Activated T-cell treated with anti-CD3 and anti-CD28 coated beads, Interleukin-2, amount 50 U/mL, for 1 hour (primary cell): Measurements from ENCODE around the gene DLL4.

Source experiments
- DNase-seq: peaks from one replicate; pipeline ENCODE4 v3.0.0-alpha.2; 2020

DLL4 gene

DNA sequence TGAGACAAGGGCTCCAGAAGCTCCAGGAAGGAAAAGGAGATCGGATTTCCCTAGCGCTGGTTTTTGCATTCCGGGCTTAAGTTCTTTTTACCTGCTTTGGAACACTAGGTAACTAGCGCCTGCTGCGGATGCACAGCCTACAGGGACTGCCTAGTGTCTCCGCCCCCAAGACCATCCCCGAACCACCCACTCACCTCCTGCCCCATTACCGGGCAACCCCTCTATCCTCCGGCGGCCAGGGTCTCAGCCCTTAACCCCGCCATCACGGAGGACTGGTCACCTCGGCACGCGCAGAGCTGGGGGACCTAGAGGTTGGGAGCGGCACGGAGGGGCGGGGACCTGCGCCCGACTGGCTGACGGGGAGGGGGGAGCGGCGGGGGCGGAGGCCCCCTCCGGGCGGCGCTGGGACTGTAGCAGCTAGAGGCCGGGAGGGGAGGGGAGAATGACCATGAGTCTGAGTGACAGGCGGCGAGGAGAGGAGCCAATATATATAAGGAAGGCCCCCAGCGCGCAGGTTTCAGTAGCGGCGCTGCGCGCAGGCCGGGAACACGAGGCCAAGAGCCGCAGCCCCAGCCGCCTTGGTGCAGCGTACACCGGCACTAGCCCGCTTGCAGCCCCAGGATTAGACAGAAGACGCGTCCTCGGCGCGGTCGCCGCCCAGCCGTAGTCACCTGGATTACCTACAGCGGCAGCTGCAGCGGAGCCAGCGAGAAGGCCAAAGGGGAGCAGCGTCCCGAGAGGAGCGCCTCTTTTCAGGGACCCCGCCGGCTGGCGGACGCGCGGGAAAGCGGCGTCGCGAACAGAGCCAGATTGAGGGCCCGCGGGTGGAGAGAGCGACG is at the start of gene DLL4:
TSS of gene DLL4 (plus strand) at position 520 of the 839 bp plus-strand sequence. CDS start 329 bp downstream, outside the sequence.
- DNase-seq: peak; percentile 59

DNA sequence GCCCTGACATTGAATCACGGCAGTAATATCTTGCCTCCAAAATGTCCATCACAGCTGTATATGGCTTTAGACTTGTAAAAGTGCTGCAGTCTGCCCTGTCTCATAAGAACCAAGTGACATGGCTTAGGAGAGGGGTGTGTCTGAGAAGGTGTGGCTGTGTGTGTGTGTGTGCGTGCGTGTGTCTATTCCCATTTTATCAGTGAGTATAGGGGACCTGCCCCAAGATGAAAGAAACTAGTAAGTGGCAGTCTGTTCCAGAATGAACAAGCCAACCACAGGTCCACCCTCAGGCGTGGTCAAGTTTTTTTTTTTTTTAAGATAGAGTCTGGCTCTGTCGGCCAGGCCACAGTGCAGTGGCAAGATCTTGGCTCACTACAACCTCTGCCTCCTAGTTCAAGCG is 49.5 kb upstream of the DLL4 start:
- DNase-seq: no peak

DNA sequence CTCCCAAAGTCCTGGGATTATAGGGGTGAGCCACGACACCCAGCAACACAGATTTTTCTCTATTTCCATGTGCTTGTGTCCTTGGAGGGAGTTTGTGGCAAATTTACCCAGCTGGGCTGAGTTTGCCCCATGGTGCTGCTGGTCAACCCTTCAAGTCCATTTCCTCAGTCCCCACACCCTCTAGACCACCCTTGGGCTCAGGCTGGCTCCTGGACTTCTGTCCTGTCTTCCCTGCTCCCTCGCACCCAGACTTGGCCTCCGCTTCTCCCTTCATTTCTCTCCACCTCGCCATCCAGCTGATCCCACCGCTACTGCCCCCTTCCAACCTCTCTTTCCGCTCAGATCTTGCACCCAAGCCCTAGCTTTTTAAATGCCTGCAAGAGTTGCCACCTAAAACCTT is 47.8 kb upstream of the DLL4 start:
- no peak for DNase-seq

DNA sequence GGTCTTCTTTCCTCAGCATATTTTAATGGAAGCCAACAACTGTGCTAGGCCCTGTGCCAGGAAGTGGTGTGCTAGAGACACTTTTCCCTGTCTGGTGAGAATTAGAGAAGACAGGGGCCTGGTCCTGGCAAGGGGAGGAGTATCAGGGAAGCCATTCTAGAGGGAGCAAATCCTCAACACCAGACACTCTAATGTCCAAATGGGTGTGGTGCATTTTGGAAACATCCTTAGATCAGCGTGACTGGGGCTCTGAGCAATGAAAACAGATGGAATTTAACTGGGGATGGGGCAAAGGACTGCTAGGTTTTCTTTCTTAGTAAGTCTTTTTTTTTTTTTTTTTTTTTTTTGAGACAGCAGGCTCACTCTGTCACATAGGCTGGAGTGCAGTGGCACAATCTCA is 42.6 kb upstream of the DLL4 start:
- no peak for DNase-seq

DNA sequence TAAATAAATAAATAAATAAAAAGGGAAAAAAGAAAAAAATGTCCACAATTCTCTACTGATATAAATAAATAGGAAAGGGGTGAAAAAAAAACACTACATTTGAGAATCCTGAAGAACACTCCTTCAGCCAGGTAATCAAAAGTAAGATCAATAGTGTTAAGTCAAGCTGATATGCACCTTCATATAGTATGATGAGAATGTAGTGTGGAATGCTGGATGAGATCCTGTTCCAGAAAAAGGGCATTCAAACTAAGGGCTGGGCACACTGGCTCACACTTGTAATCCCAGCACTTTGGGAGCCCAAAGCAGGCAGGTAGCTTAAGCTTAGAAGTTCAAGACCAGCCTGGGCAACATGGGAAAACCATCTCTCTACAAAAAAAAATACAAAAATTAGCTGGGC is 40.0 kb upstream of the DLL4 start:
- DNase-seq: no peak

DNA sequence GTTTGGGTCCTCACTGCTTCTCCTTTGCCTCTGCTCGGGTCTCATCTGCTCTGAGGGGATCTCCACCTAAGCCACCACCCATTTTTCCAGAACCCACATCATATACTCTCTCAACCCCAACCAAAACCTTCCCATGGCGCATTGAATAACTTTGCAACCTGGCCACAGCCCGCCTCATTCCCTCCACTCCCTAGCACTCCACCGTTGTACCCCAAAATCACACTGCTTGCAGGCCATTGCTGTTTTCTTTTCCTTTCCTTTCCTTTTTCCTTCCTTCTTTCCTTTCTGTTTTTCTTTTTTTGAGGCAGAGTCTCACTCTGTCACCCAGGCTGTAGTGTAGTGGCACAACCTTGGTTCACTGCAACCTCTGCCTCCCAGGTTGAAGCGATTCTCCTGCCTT is 38.0 kb upstream of the DLL4 start:
- no peak for DNase-seq

DNA sequence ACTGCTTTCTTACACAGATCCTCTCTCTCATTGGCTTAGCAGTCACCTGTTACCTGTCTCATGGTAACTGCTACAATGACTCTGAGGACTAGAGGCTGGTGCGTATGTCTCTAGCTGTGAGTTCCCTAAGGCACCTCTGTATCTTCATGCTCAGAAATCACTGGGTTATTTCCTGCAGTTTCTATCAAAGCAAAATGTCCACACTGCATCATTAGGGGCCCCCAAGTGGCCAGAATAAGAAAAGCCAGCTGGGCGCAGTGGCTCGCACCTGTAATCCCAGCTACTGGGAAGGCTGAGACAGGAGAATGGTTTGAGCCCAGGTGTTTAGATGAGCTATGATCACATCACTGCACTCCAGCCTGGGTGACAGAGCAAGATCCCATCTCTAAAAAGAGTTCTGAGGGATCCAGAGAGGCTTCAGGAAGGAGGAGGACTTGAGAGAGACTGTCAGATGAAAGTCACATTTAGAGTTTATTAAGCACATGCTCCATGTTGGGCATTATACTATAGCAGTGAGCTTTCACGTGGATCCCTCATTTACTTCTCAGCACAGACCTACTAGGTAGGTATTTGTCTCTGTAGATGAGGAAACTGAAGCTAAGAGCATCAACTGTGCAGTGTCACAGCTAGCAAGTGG is 37.2 kb upstream of the DLL4 start:
- DNase-seq: no peak

DNA sequence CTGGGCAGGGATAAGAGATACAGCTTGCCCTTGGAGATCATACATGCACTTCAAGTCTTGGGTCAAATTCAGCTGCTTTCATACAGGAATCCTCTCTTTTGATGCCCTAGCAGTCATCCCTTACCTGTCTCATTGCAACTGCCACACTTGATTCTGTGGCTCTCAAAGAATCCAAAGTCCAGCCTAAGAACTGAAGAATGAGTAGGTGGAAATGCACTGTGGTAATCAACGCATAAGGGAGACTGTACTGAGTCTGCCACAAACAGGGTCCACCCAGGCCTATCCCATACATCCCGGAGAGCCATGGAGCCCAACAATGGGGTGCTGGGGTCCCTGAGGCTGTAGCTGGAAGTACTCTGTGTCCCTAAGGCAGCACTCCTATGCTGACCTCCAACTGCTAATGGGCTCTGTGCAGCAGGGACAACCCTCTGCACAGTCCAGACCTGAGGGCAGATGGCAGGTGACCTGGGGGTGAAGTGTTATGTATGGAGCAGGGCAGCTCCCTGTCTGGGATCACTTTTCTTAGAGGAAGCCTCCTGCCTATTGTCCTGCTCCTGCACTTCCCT is 36.6 kb upstream of the DLL4 start:
- DNase-seq: no peak

DNA sequence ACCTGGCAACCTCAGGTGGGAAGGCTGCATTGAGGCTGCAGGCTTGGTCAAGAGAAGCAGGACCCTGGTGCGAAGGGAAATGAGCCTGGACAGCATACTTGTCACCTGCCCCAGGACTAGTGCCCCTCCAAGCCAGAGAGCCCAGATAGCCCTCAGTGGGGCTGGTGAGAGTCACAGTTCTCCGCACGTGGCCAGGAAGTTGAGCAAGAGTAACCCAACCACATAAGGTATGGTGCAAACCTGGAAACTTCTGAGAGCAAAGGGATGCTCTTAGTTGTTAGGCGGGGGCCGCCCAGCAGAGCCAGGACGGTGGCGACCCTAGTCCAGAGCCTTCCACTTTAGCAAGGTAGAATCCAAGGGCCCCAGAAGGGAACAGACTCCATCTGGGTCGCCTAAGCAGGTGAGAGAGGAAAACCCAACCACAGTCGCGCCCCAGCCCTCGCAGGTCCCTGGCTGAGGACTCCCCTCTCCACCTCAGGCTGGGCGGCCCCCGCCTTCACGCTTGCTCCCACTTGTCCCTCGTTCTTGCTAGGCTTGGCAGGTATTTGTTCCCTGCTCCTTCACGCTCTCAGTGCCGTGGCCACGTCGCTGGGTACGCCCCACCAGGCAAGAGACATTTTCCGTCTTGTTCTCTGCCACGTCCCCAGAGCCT is 36.0 kb upstream of the DLL4 start:
- no peak for DNase-seq

DNA sequence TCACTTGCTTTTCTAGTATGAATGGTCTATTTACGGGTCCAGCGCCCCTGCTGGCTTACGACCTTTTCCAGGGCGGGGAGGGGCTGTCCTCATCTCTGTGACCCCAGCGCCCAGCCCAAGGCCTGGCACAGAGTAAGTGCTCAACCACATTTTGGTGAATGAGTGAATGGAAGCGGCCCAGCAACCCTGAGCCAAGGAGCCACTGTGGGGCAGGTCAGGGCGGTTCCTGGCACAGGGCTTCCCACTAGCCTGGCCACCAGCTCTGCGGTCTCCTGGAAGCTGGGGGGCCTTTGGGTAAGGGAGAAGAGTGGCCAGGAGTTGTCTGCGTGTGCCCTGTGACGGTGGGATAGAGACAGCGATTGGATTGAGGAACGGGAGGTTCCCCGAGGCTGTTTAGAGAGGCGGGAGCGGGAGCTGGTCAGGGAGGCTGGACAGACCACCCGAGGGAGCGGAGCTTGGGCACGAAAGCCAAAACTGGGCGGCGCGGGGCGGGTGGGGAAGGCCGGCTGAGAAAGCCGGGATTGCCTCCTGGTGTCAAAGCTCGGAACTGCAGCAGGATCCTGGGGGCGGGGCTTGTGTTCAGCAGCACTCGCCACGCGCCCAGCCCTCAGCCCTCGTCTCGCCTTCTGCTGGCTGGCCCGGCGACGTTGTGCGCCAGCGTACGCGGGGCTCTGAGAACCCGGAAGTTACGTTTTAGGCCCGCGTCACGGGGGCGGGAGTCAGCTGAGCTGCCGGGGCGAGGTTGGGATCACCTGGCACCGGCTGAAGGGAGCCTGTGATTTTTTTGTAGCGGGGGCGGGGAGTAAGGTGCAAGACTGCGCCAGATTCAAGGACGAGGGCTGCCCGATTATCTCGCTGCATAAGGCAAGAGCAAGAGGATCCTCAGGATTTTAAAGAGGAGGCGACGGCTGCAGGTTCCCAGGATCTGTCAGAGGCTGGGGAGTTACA is 35.1 kb upstream of the DLL4 start, which contains the start of gene VPS18:
TSS of gene VPS18 (plus strand) at position 718 of the 948 bp plus-strand sequence. CDS start 319 bp downstream, outside the sequence.
- peak; percentile 100 for DNase-seq

DNA sequence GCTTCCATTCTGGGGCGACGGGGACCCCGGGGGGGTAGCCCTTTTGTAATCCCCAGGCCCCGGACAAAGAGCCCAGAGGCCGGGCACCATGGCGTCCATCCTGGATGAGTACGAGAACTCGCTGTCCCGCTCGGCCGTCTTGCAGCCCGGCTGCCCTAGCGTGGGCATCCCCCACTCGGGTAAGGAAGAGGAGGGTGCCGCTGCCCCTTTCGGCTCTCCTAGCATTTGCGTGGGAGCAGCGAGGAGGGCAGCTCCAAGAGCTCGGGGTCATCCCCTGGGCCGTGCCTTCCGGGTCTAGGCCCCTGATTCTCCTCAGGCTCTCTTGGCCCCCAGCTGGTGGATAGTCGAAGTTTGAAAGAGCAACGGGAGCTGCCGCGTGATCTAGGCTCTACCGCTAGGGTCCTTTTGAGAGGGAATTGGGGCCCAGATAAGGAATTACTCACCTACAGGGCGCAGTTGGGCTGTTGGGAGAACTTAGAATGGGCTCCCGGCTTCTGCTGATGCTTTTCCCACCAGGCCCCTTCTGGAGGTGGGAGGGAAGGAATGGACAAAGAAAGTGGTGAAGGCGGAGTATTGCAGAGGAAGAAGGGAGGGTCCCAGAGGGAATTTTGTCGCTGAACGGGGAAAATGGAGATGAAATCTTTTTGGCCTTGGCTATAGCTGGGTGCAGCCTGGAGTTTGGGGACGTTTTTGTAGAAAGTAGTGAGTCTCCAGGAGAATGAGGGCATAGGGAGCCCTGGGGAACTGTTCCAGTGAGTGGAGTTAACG is 34.3 kb upstream of the DLL4 start:
- DNase-seq: peak; percentile 64

DNA sequence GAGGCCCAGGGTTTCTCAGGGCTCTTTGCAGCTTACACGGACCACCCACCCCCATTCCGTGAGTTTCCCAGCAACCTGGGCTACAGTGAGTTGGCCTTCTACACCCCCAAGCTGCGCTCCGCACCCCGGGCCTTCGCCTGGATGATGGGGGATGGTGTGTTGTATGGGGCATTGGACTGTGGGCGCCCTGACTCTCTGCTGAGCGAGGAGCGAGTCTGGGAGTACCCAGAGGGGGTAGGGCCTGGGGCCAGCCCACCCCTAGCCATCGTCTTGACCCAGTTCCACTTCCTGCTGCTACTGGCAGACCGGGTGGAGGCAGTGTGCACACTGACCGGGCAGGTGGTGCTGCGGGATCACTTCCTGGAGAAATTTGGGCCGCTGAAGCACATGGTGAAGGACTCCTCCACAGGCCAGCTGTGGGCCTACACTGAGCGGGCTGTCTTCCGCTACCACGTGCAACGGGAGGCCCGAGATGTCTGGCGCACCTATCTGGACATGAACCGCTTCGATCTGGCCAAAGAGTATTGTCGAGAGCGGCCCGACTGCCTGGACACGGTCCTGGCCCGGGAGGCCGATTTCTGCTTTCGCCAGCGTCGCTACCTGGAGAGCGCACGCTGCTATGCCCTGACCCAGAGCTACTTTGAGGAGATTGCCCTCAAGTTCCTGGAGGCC is 29.5 kb upstream of the DLL4 start:
- no peak for DNase-seq

DNA sequence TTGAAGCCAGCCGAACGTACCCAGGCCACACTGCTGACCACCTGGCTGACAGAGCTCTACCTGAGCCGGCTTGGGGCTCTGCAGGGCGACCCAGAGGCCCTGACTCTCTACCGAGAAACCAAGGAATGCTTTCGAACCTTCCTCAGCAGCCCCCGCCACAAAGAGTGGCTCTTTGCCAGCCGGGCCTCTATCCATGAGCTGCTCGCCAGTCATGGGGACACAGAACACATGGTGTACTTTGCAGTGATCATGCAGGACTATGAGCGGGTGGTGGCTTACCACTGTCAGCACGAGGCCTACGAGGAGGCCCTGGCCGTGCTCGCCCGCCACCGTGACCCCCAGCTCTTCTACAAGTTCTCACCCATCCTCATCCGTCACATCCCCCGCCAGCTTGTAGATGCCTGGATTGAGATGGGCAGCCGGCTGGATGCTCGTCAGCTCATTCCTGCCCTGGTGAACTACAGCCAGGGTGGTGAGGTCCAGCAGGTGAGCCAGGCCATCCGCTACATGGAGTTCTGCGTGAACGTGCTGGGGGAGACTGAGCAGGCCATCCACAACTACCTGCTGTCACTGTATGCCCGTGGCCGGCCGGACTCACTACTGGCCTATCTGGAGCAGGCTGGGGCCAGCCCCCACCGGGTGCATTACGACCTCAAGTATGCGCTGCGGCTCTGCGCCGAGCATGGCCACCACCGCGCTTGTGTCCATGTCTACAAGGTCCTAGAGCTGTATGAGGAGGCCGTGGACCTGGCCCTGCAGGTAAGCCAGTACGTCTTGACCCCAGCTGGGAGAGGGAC is 28.7 kb upstream of the DLL4 start:
- no peak for DNase-seq

DNA sequence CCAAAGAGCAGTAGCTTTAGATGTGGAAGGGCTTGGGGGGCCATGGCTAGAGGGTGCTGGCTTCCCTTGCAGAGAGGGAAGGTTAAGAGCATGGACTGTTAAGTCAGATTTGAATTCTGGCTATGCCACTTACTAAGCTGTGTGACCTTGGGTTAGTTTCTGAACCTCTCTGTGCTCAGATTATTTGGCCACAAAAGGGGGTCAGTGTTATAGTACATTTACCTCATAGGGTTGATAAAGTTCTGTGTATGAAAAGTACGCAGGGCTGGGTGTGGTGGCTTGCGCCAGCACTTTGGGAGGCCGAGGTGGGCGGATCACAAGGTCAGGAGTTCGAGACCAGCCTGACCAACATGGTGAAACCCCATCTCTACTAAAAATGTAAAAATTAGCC is 28.1 kb upstream of the DLL4 start:
- DNase-seq: no peak

DNA sequence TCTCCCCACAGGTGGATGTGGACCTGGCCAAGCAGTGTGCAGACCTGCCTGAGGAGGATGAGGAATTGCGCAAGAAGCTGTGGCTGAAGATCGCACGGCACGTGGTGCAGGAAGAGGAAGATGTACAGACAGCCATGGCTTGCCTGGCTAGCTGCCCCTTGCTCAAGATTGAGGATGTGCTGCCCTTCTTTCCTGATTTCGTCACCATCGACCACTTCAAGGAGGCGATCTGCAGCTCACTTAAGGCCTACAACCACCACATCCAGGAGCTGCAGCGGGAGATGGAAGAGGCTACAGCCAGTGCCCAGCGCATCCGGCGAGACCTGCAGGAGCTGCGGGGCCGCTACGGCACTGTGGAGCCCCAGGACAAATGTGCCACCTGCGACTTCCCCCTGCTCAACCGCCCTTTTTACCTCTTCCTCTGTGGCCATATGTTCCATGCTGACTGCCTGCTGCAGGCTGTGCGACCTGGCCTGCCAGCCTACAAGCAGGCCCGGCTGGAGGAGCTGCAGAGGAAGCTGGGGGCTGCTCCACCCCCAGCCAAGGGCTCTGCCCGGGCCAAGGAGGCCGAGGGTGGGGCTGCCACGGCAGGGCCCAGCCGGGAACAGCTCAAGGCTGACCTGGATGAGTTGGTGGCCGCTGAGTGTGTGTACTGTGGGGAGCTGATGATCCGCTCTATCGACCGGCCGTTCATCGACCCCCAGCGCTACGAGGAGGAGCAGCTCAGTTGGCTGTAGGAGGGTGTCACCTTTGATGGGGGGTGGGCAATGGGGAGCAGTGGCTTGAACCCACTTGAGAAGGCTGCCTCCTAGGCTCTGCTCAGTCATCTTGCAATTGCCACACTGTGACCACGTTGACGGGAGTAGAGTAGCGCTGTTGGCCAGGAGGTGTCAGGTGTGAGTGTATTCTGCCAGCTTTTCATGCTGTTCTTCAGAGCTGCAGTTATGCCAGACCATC is 26.3 kb upstream of the DLL4 start:
- no peak for DNase-seq

DNA sequence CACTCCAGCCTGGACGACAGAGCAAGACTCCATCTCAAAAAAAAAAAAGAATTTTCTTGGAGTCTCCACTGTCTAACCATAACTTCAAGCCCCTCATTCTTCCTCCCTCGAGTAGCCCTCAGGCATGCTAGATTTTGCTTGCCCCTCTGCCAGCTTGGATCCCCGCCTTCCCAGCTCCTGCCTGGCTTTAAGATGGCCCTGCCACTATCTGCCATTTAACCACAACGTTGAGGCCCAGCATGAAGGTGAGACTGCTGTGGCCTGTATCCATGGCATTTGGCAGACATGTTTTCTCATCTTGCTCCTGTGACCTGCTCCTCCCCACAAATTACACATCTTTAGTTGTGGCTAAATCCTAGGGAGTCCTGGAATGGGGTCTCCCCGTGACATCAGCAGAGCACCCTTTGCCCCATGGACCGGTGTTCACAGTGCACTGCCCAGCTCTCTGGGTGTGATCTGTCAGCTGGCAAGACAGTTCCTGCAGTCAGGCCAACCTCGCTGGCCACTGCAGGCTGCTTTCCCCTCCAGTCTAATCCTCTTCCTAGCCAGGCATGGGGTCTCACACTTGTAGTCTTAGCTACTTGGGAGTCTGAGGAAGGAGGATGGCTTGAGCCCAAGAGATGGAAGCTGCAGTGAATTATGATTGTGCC is 24.5 kb upstream of the DLL4 start:
- no peak for DNase-seq

DNA sequence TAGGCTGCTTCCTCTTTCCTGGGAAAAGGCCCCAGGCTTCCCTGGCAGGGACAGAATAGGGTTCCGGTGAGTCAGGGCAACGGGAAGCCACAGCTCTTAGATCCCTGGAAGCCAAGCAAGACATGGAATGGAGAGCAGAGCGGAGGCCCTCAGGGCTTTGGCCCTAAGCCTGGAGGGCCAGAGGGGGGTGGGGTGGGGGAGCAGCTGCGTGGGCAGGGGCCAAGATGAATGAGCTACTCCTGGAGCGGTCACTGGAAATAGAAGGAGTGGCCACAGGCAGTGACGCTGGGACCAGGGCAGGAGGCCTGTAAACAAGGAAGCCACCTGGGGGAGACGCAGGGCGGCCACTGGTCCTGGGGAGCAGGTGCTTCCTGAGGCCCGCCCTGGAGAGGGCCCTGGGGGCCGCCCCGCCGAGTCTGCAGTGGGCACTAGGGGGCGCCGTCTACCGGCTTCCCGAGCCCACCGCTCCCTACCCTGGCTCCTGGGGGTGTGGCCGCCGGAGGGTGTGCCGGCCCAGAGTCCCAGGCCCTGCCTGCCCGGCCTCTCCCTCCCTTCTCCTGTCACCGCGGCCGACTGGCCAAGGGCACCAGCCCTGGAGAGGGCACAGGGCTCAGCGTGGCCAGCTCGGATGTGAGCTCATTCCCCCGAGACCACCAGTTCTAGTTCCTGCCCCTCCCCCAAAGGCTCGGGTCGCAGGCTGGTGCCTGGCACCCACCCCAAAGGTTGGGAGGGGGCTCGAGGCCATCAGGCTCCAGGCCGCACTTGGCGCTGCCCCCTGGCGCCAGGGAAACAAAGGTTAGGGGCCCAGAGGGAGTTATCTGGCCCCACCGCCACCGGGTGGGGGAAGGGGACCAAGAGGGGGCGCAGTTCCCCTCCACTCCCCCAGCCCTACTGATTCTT is 22.8 kb upstream of the DLL4 start:
- peak; percentile 82 for DNase-seq
